Measurements from ENCODE around the gene CHTF18. TPM values are rescaled to one million over a fixed set of nuclear protein-coding genes. Genes with fewer than 3 reads are reported as not detected.

The CHTF18 gene
- total and polyA plus RNA-seq, 10 of the 15 experiments (the other 5 are each of a cell fraction or from before 2014, with no cell fraction given) = 1.6 to 87.8 (median 19.4) TPM

DNA sequence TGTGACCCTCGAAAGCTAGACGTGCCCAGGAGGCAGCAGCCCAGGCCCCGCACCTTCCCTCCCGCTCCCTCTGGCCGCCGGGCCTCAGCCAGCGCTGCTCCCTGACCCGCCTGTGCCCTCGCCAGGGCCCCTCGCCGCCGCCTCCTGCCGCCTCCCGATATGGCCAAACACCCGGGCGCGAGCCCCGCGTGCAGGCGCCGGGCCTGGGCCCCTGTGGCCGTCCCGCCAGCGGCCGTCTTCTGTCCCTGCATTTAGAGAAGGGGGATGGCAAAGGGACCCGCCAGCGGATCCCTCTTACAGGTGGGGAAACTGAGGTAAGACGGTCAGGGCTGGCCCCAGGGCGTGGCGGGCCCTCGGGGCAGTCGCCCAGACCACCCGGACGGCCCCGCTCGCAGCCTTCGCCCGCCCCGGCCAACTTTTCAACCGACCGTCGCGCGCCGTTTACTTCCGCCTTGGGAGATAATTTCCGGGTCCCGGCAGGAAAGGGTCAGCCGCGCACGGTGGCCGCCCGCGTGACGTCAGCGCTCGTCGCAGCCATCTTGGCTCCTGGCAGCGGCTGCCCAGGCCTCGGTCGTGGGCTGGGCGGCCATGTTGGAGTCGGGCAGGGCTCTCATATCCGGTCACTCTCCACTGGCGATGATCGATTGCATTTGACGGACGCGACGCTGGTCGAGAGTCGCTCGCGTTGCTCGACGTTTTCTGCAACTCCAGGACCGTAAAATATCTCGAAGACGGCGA lies 19.1 kb downstream of the CHTF18 start (continued):
- TF ChIP-seq, protein P1, sequence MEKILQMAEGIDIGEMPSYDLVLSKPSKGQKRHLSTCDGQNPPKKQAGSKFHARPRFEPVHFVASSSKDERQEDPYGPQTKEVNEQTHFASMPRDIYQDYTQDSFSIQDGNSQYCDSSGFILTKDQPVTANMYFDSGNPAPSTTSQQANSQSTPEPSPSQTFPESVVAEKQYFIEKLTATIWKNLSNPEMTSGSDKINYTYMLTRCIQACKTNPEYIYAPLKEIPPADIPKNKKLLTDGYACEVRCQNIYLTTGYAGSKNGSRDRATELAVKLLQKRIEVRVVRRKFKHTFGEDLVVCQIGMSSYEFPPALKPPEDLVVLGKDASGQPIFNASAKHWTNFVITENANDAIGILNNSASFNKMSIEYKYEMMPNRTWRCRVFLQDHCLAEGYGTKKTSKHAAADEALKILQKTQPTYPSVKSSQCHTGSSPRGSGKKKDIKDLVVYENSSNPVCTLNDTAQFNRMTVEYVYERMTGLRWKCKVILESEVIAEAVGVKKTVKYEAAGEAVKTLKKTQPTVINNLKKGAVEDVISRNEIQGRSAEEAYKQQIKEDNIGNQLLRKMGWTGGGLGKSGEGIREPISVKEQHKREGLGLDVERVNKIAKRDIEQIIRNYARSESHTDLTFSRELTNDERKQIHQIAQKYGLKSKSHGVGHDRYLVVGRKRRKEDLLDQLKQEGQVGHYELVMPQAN (conservative IDR thresholded peaks at IDR 0.05) = peak; percentile 85
- TF ChIP-seq GABPA (IDR thresholded peaks at IDR 0.05; ENCODE audit: low read depth) (peak; percentile 84), MYC (IDR thresholded peaks at IDR 0.05; ENCODE audit: insufficient read depth, insufficient read length, insufficient replicate concordance, low read length, severe bottlenecking) (no peak), CREB1 (IDR thresholded peaks at IDR 0.05; ENCODE audit: low read depth) (peak; percentile 95), CHD2 (IDR thresholded peaks at IDR 0.05; ENCODE audit: borderline replicate concordance, low read depth, low read length) (peak; percentile 63; the same call in 1 of the 2 replicates), ZSCAN29 (IDR thresholded peaks at IDR 0.05) (no peak), STAT1 (conservative IDR thresholded peaks at IDR 0.05) (0 out of 2 replicates have a peak, but pooled peaks have one; percentile 62), FOS (IDR thresholded peaks at IDR 0.05; ENCODE audit: borderline replicate concordance, extremely low read depth, insufficient read length) (no peak), CEBPB (IDR thresholded peaks at IDR 0.05; ENCODE audit: borderline replicate concordance in 1 of 2, low read depth in 2 of 2, low read length in 2 of 2) (no peak), CHD1 (IDR thresholded peaks at IDR 0.05; ENCODE audit: low read depth, low read length) (no peak), SMAD1 (IDR thresholded peaks at IDR 0.05; ENCODE audit: low read depth, partially characterized antibody) (no peak)
- TF ChIP-seq, protein P2, sequence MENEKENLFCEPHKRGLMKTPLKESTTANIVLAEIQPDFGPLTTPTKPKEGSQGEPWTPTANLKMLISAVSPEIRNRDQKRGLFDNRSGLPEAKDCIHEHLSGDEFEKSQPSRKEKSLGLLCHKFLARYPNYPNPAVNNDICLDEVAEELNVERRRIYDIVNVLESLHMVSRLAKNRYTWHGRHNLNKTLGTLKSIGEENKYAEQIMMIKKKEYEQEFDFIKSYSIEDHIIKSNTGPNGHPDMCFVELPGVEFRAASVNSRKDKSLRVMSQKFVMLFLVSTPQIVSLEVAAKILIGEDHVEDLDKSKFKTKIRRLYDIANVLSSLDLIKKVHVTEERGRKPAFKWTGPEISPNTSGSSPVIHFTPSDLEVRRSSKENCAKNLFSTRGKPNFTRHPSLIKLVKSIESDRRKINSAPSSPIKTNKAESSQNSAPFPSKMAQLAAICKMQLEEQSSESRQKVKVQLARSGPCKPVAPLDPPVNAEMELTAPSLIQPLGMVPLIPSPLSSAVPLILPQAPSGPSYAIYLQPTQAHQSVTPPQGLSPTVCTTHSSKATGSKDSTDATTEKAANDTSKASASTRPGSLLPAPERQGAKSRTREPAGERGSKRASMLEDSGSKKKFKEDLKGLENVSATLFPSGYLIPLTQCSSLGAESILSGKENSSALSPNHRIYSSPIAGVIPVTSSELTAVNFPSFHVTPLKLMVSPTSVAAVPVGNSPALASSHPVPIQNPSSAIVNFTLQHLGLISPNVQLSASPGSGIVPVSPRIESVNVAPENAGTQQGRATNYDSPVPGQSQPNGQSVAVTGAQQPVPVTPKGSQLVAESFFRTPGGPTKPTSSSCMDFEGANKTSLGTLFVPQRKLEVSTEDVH (IDR thresholded peaks at IDR 0.05; ENCODE audit: low read depth, partially characterized antibody) = no peak
- TF ChIP-seq, protein P3, sequence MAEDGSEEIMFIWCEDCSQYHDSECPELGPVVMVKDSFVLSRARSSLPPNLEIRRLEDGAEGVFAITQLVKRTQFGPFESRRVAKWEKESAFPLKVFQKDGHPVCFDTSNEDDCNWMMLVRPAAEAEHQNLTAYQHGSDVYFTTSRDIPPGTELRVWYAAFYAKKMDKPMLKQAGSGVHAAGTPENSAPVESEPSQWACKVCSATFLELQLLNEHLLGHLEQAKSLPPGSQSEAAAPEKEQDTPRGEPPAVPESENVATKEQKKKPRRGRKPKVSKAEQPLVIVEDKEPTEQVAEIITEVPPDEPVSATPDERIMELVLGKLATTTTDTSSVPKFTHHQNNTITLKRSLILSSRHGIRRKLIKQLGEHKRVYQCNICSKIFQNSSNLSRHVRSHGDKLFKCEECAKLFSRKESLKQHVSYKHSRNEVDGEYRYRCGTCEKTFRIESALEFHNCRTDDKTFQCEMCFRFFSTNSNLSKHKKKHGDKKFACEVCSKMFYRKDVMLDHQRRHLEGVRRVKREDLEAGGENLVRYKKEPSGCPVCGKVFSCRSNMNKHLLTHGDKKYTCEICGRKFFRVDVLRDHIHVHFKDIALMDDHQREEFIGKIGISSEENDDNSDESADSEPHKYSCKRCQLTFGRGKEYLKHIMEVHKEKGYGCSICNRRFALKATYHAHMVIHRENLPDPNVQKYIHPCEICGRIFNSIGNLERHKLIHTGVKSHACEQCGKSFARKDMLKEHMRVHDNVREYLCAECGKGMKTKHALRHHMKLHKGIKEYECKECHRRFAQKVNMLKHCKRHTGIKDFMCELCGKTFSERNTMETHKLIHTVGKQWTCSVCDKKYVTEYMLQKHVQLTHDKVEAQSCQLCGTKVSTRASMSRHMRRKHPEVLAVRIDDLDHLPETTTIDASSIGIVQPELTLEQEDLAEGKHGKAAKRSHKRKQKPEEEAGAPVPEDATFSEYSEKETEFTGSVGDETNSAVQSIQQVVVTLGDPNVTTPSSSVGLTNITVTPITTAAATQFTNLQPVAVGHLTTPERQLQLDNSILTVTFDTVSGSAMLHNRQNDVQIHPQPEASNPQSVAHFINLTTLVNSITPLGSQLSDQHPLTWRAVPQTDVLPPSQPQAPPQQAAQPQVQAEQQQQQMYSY (CRISPR knock-in tag; IDR thresholded peaks at IDR 0.05) = no peak
- TF ChIP-seq, protein P4, sequence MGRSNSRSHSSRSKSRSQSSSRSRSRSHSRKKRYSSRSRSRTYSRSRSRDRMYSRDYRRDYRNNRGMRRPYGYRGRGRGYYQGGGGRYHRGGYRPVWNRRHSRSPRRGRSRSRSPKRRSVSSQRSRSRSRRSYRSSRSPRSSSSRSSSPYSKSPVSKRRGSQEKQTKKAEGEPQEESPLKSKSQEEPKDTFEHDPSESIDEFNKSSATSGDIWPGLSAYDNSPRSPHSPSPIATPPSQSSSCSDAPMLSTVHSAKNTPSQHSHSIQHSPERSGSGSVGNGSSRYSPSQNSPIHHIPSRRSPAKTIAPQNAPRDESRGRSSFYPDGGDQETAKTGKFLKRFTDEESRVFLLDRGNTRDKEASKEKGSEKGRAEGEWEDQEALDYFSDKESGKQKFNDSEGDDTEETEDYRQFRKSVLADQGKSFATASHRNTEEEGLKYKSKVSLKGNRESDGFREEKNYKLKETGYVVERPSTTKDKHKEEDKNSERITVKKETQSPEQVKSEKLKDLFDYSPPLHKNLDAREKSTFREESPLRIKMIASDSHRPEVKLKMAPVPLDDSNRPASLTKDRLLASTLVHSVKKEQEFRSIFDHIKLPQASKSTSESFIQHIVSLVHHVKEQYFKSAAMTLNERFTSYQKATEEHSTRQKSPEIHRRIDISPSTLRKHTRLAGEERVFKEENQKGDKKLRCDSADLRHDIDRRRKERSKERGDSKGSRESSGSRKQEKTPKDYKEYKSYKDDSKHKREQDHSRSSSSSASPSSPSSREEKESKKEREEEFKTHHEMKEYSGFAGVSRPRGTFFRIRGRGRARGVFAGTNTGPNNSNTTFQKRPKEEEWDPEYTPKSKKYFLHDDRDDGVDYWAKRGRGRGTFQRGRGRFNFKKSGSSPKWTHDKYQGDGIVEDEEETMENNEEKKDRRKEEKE (IDR thresholded peaks at IDR 0.05) = no peak
- TF ChIP-seq, protein P5, sequence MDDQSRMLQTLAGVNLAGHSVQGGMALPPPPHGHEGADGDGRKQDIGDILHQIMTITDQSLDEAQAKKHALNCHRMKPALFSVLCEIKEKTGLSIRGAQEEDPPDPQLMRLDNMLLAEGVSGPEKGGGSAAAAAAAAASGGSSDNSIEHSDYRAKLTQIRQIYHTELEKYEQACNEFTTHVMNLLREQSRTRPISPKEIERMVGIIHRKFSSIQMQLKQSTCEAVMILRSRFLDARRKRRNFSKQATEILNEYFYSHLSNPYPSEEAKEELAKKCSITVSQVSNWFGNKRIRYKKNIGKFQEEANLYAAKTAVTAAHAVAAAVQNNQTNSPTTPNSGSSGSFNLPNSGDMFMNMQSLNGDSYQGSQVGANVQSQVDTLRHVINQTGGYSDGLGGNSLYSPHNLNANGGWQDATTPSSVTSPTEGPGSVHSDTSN (IDR thresholded peaks at IDR 0.05; ENCODE audit: insufficient replicate concordance, low read depth, low read length) = peak; percentile 88

Data from GM12878 (cell line).